ENCODE measurements around the gene CCDC137.

Gene CCDC137

DNA sequence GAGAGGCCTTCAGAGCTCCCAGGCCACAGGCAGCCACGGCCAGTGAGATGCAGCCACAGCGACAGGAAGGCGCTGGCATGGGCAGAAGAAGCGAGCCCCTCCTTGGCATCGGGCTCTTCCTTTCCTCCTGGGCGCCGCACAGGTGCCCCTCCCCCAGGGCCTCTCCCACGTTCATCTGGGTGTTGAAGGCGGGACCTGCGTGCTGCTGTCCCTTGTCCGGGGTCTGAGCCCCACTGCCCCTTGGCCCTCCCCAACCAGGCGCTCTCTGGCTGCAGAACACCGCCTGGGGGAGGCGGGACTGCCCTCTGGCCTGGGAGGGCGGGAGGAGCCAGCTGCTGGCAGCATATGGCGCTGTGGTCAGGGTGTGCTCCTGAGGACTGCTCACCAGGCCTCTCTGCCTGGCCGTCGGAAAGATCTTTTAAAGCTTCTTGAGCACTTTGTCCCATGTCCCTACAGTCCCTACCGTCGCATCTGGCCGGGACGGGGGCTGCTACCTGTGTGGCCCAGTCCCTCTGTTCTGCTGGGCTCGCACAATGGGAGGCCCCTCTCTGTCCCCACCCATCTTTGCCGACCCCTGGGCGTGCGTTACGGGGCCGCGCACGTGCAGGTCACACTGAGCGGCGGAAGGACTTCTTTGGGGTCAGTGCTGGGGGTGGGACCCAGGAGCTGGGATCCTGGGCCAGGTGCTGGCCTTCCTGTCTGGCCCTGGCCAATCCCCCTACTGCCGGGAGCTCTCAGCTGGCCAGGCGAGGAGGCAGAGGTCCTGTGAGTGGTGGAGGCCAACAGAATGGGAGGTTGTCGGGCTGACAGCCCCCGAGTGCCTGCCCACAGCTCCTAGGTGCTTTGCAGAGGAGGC lies 47.2 kb downstream of the CCDC137 start:
- Histone ChIP-seq H3K9me3 (ENCODE audit: low read length) (no peaks in the 10 kb centered on the region), H2AFZ (ENCODE audit: low read depth, low read length) (no peak overlapping the region), H3K27me3 (ENCODE audit: insufficient read depth, low read length) (no peaks in the 10 kb centered on the region), H3K4me1 (ENCODE audit: insufficient read depth, low read length) (peaks cover 31% of the 10 kb centered on the region), H3K4me3 (ENCODE audit: low read length) (peak overlapping the region; percentile 63), H3K36me3 (ENCODE audit: insufficient read depth, low read length) (peaks cover 14% of the 10 kb centered on the region)

GRCh38 chr17:81714412-81715106 lies 48.0 kb downstream of the CCDC137 start:
- H3K27me3 ChIP-seq (ENCODE audit: insufficient read depth, low read length), result no peaks in the 10 kb centered on the region
- H2AFZ ChIP-seq (ENCODE audit: low read depth, low read length), result no peak overlapping the region
- peaks cover 12% of the 10 kb centered on the region for H3K36me3 ChIP-seq (ENCODE audit: insufficient read depth, low read length)
- no peaks in the 10 kb centered on the region for H3K9me3 ChIP-seq (ENCODE audit: low read length)
- H3K4me3 ChIP-seq (ENCODE audit: low read length), result no peak overlapping the region
- peaks cover 31% of the 10 kb centered on the region for H3K4me1 ChIP-seq (ENCODE audit: insufficient read depth, low read length)

DNA sequence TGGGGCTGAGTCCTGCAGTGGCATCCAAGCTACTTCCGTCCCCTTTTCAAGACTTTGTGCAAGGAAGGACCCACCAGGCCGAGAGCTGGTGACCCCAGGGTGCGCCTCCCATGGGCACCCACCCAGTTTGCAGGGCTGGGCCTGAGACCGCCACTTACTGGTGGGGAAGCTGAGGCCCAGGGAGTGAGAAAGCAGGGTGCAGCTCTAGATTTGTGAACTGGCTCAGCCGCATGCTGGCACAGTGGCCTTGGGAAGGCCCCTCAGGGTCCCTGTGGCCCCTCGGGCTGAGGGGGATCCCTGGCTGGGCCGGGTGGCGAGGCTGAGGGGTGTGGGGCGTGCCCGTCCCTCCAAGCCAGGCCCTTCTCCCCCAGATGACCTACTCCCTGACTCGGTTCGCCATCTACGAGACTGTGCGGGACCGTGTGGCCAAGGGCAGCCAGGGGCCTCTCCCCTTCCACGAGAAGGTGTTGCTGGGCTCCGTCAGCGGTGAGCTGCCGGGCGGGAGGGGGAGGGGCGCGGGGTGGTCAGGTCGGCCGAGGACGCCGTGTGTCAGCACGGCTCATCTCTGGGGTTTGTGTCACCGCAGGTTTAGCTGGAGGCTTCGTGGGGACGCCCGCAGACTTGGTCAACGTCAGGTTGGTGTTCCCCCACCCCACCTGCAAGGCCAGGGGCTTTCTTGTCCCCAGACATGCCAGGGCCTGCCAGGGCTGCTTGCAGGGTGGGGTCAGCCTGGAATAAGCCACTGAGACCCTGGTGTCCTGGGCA lies 48.8 kb downstream of the CCDC137 start:
- Histone ChIP-seq H3K27me3 (ENCODE audit: insufficient read depth, low read length) (no peaks in the 10 kb centered on the region), H3K36me3 (ENCODE audit: insufficient read depth, low read length) (peaks cover 14% of the 10 kb centered on the region), H3K9me3 (ENCODE audit: low read length) (no peaks in the 10 kb centered on the region), H2AFZ (ENCODE audit: low read depth, low read length) (no peak overlapping the region), H3K4me3 (ENCODE audit: low read length) (no peak overlapping the region), H3K4me1 (ENCODE audit: insufficient read depth, low read length) (peaks cover 31% of the 10 kb centered on the region)

DNA sequence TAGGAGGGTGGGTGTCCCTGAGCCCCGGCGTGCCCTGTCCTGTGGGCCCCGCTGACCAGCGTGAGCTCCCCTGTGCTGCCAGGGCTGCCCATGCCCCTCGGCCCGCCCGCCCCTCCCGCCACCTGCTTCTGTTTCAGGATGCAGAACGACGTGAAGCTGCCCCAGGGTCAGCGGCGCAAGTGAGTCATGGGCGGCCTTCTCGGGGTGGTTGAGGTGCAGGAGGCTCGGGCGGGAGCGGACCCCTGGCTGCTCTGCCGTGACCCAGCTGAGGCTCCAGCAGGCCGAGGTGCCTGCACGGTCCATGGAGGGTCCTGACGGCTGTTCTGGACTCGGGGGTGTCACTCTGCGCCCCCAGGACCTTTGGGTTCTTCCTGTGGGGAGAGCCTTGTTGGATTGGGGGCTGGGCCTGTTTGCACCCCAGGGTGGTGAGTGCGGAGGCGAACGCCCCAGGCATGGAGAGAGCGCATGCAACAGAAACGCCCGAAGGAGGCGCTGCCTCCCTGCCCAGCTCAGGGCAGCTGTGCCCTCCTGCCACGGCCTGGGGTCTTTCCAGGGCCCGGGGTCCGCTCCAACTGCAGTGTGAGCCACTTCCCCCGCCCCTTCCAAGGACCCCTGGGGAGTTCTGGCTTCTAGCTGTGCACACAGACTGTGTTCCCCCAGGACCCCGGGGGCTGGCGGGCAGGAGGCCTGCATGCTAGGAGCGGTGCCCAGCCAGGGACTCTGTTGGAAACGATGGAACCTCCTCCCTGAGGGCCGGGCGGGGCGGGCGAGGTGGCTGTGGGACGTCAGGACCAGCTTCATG lies 49.5 kb downstream of the CCDC137 start:
- Histone ChIP-seq H3K36me3 (ENCODE audit: insufficient read depth, low read length) (peaks cover 14% of the 10 kb centered on the region), H2AFZ (ENCODE audit: low read depth, low read length) (no peak overlapping the region), H3K4me1 (ENCODE audit: insufficient read depth, low read length) (peaks cover 27% of the 10 kb centered on the region), H3K27me3 (ENCODE audit: insufficient read depth, low read length) (no peaks in the 10 kb centered on the region), H3K9me3 (ENCODE audit: low read length) (no peaks in the 10 kb centered on the region), H3K4me3 (ENCODE audit: low read length) (no peak overlapping the region)

- H3K4me3 ChIP-seq (ENCODE audit: low read length), result no peak overlapping the region
- peaks cover 23% of the 10 kb centered on the region for H3K4me1 ChIP-seq (ENCODE audit: insufficient read depth, low read length)
- peaks cover 14% of the 10 kb centered on the region for H3K36me3 ChIP-seq (ENCODE audit: insufficient read depth, low read length)
- H3K27me3 ChIP-seq (ENCODE audit: insufficient read depth, low read length), result no peaks in the 10 kb centered on the region
- no peak overlapping the region for H2AFZ ChIP-seq (ENCODE audit: low read depth, low read length)
- no peaks in the 10 kb centered on the region for H3K9me3 ChIP-seq (ENCODE audit: low read length)
These were observed 50.1 kb downstream of the CCDC137 start for GRCh38 chr17:81716674-81716996.

GRCh38 chr17:81717049-81717765 lies 50.7 kb downstream of the CCDC137 start:
- Histone ChIP-seq H3K4me3 (ENCODE audit: low read length) (no peak overlapping the region), H3K27me3 (ENCODE audit: insufficient read depth, low read length) (no peaks in the 10 kb centered on the region), H3K36me3 (ENCODE audit: insufficient read depth, low read length) (peaks cover 14% of the 10 kb centered on the region), H3K4me1 (ENCODE audit: insufficient read depth, low read length) (peaks cover 22% of the 10 kb centered on the region), H2AFZ (ENCODE audit: low read depth, low read length) (no peak overlapping the region), H3K9me3 (ENCODE audit: low read length) (no peaks in the 10 kb centered on the region)

- H3K9me3 ChIP-seq (ENCODE audit: low read length), result no peaks in the 10 kb centered on the region
- H2AFZ ChIP-seq (ENCODE audit: low read depth, low read length), result no peak overlapping the region
- peaks cover 14% of the 10 kb centered on the region for H3K36me3 ChIP-seq (ENCODE audit: insufficient read depth, low read length)
- no peak overlapping the region for H3K4me3 ChIP-seq (ENCODE audit: low read length)
- no peaks in the 10 kb centered on the region for H3K27me3 ChIP-seq (ENCODE audit: insufficient read depth, low read length)
- peaks cover 19% of the 10 kb centered on the region for H3K4me1 ChIP-seq (ENCODE audit: insufficient read depth, low read length)
These were observed 51.2 kb downstream of the CCDC137 start for GRCh38 chr17:81717766-81718089.

DNA sequence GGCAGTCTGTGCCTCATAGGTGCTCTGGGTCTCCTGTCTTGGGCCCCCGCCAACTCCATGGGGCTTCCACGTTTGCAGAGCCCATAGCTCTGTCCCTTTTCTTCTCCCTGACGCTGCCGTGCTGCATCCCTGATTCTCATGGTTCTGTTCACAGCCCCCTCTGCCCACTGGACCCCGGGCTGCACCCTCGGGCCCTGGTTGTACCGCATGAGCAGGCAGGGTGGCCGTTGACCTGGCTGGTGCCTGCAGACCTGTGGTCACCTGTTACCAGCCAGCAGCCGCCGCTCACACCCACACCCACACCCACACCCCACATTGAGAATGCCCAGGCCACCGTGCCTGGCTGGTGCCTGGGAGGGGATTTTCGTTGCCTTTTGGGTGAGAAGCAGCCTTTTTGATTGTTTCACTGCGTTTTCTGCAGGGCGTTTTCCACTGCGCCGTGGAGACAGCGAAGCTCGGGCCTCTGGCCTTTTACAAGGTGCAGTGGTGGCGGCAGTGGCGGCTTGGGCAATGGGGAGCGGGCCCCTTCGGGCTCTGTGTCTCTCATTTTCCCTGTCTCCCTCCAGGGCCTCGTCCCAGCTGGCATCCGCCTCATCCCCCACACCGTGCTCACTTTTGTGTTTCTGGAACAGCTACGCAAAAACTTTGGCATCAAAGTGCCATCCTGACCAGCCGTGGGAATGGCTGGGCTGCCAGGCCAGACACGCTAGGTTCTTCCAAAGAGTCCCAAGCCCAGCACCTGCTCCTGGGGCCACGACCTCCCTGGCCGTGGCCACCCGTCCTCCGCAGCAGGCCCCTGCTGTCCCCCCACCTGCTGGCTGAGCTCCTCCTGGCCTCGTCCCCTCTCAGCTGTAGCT lies 53.1 kb downstream of the CCDC137 start:
- no peaks in the 10 kb centered on the region for H3K4me1 ChIP-seq (ENCODE audit: insufficient read depth, low read length)
- no peak overlapping the region for H2AFZ ChIP-seq (ENCODE audit: low read depth, low read length)
- no peaks in the 10 kb centered on the region for H3K9me3 ChIP-seq (ENCODE audit: low read length)
- peaks cover 14% of the 10 kb centered on the region for H3K36me3 ChIP-seq (ENCODE audit: insufficient read depth, low read length)
- H3K27me3 ChIP-seq (ENCODE audit: insufficient read depth, low read length), result no peaks in the 10 kb centered on the region
- no peak overlapping the region for H3K4me3 ChIP-seq (ENCODE audit: low read length)

GRCh38 chr17:81720267-81721071 lies 53.9 kb downstream of the CCDC137 start:
- no peaks in the 10 kb centered on the region for H3K27me3 ChIP-seq (ENCODE audit: insufficient read depth, low read length)
- no peaks in the 10 kb centered on the region for H3K9me3 ChIP-seq (ENCODE audit: low read length)
- H3K4me3 ChIP-seq (ENCODE audit: low read length), result no peak overlapping the region
- peaks cover 10% of the 10 kb centered on the region for H3K36me3 ChIP-seq (ENCODE audit: insufficient read depth, low read length)
- no peaks in the 10 kb centered on the region for H3K4me1 ChIP-seq (ENCODE audit: insufficient read depth, low read length)
- H2AFZ ChIP-seq (ENCODE audit: low read depth, low read length), result no peak overlapping the region

DNA sequence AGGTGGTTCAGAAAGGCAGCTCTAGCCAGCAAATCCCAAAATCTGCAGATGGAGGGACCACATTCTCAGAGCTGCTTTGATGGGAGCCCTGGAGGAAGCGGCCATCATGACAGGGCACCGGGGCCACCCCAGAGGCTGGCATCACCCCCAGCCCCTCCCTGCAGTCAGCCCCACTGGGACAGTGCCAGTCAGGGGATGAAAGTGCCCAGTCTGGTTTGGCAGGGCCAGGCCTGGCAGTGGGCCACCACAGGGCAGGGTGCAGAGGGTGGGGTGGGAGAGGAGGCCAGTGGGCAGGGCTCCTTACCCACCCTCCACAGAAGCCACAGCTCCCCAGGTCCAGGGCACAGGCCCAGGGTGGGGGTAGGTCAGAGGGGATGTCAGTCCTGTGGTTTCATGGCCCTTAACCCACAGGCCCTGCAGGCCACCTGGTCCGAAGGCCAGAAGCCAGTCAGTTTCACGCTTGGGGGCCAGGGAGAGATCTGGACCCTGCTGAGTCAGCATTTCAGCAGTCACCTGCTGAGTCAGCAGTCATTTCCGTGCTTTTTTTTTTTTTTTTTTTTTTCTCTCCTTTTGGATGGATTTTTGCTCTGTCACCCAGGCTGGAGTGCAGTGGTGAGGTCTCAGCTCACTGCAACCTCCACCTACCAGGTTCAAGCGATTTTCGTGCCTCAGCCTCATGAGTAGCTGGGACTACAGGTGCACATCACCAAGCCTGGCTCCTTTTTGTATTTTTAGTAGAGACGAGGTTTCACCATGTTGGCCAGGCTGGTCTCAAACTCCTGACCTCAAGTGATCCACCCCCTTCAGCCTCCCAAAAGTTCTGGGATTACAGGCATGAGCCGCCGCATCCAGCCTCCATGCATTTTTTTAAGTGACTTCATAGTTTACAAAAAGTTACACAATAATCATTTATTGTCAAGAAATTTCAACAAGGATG lies 55.9 kb downstream of the CCDC137 start:
- H3K27me3 ChIP-seq (ENCODE audit: insufficient read depth, low read length), result no peaks in the 10 kb centered on the region
- no peaks in the 10 kb centered on the region for H3K9me3 ChIP-seq (ENCODE audit: low read length)

More for the DNA sequence above, 55.9 kb downstream of the CCDC137 start:
- Histone ChIP-seq H3K36me3 (ENCODE audit: insufficient read depth, low read length) (peaks cover 10% of the 10 kb centered on the region), H2AFZ (ENCODE audit: low read depth, low read length) (no peak overlapping the region), H3K4me1 (ENCODE audit: insufficient read depth, low read length) (no peaks in the 10 kb centered on the region), H3K4me3 (ENCODE audit: low read length) (no peak overlapping the region)
